Fibroblast of skin of right quadriceps (primary cell): Measurements from ENCODE around the gene STPG2.
"Not testable (repeated sequence)": the region's sequence is repeated elsewhere in the genome, so short reads cannot be mapped to it uniquely, and the experiment has no call there.

Source experiments
- DNase-seq: peaks from one replicate; pipeline ENCODE4 v3.0.0-alpha.2; 2013

Gene STPG2

GRCh38 chr4:97786306-97786920, 356.9 kb downstream of the STPG2 start:
- no peak for DNase-seq

- DNase-seq, result no peak
Measured at GRCh38 chr4:97778174-97778573, 365.1 kb downstream of the STPG2 start.

DNA sequence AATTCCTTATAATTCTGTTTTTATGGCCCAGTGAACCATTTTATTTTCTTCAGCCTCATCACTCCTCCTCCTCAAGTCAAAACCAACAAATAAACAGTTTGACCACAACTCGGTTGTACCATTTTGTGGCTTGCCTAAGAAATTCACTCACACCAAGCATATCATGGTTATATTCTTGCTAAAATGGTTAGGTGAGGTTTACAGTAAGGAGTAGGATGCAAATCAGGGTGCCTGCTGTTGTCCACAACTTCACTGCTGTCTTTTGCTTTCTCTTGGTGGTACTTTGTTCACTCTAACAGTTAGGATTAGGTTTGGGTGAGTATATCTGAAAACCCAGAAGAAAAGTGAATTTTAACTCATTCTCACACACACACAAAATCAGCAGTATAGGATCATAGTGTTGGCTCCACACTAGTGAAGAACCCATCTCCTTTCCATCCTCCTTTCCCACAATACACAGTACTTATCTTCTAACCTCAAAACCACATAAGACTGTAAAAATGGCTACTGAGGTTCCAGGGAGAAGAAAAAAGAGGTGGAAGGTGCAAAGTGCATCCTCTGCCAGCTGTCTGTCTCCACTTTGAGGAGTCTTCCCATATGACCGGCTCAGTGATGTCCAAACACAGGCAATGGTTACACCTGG, 368.8 kb downstream of the STPG2 start:
- no peak for DNase-seq

GRCh38 chr4:97770222-97770621, 373.1 kb downstream of the STPG2 start:
- no peak for DNase-seq

DNA sequence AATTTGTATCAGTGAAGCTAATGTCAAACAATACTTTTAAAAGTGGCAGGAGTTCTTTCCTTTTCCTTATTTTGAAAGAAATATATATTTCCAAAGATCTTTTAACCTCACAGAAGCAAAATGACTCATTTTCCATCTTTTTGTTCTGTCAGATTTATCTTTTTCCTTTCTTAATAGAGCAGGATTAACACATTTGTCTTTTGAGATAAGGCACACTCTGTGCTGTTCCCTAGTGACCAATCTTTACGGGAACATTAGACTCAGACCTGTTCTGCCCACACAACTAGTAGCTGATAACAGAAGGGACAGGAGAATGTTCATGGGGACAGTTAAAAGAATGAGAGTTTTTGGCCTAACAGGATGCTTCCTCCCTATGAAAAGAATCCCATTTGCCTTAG, 381.2 kb downstream of the STPG2 start:
- DNase-seq, result no peak

DNA sequence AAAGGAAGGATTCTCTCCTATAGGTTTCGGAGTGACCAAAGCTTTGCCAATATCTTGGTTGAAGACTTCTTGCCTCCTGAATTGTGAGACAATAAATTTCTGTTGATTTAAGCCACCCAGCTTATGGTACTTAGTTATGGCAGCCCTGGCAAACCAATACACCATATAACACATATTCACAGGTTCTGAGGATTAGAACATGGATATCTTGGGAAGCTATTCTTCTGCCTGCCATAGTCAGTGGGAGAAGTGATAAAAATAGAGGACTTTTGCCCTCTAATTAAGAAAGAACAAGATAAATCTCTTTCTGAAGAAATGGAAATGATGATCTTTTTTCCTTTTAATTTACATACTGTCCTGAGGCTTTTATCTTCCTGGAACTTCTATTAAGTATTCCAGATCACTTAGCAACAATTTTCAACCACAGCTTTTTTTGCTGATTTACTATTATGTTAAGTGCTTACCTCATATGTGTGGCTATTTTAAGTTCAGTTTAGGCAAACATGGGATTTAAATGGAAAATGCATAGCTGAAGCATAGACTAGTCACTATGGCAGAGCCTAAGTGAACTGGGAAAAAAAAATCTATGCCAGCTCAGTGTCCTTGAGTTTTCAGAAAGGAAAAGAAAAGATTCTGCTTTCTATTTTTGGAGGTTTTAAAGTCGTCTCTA, 381.7 kb downstream of the STPG2 start:
- no peak for DNase-seq

GRCh38 chr4:97759785-97760184, 383.5 kb downstream of the STPG2 start:
- no peak for DNase-seq

- no peak for DNase-seq
Measured at GRCh38 chr4:97752599-97752998, 390.7 kb downstream of the STPG2 start.

DNA sequence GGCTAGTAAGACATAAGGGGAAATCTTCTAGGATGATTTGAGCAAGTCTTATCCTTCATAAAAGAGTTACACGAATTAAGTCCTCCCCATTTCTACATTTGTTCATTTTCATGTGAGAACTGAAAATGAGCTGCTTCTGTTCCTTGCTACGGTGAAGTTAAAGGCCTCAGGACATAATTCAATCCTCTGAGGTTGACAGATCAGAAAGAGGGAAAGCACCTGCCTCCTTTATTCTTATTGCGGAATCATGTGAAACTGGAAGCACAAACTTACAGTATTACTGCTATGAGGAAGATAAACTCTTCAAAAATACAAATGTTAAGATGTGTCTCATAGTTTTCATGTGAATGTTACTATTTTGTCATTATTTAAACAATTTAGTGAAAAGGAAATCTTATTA, 395.3 kb downstream of the STPG2 start:
- no peak for DNase-seq

DNA sequence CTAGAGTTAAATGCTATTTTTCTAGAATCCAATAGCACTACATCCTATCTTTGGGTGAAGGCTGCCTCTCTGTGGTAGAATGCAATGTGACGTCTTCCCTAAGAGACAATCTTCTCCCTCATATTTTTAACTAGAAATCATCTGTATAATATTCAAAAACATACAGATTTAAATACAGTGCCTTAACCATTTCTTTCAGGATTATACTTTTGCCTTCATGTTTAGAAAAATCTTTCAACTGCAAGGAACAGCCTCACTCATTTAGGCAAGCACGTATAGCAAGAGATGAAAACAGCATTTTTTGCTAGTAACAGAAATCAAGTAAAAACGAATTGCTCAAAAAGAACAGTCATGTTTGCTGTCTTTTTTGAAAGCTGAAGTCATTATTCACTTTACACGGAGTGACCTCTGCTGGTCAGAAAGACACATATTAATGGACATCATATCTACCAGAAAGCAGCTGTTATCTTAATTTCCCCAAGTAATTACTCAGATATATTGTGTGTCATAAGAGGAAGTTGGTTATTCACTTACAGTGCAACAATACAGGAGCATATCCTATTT, 422.3 kb downstream of the STPG2 start:
- peak; percentile 11 for DNase-seq

DNA sequence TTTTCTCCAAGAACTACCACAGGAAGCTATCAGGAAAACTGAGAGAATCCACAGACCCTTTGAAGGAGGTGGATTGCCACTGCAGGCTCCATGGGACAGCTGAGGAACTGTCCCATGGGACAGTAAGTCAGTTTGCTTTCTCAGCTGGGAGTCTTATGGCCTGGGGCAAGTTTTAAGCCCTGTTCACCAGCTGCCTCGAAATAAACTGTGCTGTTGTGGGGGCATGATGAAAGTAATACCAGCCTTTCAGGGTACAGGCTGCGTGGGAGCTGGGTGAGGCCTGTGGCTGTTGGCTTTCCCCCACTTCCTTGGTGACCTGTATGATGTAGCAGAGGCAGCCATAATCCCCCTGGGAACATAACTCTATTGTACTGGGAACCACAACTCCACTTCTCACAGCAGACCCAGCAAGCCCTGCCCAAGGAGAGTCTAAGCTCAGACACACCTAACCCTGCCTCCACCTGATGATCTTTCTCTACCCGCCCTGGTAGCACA, 452.1 kb downstream of the STPG2 start:
- DNase-seq, result no peak

DNA sequence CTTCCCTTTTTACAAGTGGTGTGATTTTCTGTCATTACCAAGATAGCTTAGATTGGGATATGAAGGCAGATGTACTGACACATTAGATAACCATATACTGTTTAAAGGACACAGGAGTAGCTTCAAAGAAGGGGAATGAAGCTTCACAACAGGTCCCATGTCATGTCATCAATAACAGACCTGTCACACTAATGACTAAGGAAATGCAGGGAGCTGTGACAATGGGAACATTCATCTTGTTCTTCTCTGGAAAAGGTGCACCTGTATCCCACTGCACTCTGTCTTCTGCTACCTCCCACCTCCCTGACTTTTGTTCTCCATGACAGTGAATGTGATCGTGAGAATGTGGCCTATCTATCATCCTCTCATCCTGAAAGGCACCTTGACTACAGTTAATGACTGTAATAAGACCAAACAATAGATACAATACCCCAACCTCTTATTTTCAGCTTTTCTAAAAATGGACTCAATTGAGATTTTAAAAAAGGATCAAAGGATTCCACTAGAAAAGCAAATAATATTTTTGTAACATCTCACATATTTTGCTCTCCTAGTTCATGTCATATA, 472.5 kb downstream of the STPG2 start:
- DNase-seq, result no peak

DNA sequence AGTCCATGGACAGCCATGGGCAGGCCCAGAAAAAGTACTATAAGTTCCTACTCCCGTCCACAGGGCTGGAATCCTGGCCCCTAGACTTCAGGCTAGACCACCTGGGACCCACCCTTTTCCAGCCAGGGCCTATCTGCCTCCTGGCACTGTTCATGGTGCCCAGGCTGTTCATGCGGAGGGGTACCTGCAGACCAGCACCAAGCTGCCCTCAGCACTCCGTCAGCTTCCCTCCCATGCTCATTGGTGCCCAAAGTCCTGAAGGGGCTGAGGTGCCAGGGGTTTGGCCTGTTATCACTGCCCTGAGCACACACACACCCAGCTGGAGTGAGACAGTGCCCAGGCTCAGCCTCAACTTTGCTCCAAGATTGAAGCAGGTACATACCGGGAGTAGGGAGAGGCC, 477.7 kb downstream of the STPG2 start:
- no peak for DNase-seq

GRCh38 chr4:97664741-97665140, 478.5 kb downstream of the STPG2 start:
- no peak for DNase-seq

GRCh38 chr4:97662133-97662532, 481.1 kb downstream of the STPG2 start:
- DNase-seq, result peak; percentile 9

GRCh38 chr4:97656044-97656720, 487.1 kb downstream of the STPG2 start:
- peak; percentile 81 for DNase-seq

- DNase-seq, result no peak
Measured at GRCh38 chr4:97653701-97654100, 489.6 kb downstream of the STPG2 start.

DNA sequence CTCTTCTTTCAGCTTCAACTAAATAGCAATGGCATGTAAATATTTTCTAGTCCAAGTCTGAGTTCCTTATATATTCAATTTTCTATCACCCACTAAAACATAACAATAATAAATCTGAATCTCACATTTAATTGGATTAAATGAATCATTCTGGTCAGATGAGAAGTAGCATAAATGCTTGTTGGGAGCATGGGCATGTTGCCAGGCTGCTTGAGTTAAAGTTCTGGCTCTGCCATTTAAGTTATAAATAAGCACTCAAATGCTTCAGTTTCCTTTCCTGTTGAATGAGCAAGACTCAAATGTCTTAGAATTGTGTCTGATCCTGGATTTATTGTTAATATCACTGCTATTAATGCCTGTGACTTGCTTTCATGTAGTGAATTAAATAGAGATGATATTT, 496.3 kb downstream of the STPG2 start:
- peak; percentile 52 for DNase-seq

GRCh38 chr4:97645071-97645821, 498.0 kb downstream of the STPG2 start:
- no peak for DNase-seq

DNA sequence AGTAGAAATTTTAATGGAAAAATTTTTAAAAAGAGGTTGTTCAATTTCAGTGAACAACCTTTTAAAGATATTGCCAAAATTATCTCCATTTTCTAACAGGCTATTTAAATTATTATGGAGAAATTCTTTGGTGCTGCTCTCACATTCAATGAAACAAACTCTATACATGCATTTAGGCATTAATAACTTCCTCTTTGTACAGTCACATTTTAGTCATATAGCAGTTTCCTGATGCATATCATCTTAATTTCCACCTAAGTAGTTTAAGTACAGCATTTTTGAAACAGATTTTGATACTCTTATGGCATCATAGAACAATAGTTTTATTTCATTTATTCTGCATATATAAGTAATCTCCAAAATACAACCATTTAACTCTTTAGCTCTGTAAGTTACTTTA, 500.1 kb downstream of the STPG2 start:
- DNase-seq, result no peak

DNA sequence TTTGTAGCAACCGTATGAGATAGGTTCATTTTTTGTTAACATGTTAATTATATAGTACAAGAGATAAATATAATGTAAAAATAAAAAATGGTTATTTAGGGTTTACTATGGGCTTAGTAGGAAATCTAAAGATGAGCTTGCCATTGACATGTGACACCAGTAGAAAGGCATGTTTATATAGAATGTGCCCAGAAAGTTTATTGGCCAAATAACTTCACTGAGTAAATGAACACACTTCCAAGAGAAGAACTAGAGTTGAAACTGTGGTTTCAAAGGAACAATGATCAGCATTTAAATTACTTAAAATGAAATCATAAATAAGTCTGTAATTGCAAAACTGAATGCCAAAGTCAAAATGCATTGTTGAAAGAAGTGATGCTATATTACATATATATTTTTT, 503.3 kb downstream of the STPG2 start:
- no peak for DNase-seq

GRCh38 chr4:97633831-97634230, 509.4 kb downstream of the STPG2 start:
- not testable (repeated sequence) for DNase-seq
